Endothelial cell of umbilical vein (primary cell): ENCODE results near the gene NARS2.

Experiments used
- EZH2 ChIP-seq: IDR thresholded peaks from 2 replicates; pipeline ENCODE4 v1.6.1; 2012; ENCODE audit warnings: borderline replicate concordance, low read depth, mild to moderate bottlenecking, moderate library complexity, low read length, inconsistent platforms; ENCODE audit not compliant: severe bottlenecking
- MYC ChIP-seq: IDR thresholded peaks from one replicate; pipeline ENCODE4 v1.6.1; 2011; ENCODE audit warnings: mild to moderate bottlenecking, low read depth, low read length
- POLR2A ChIP-seq: IDR thresholded peaks from 2 replicates; pipeline ENCODE4 v1.6.1; 2012; ENCODE audit warnings: low read depth, mild to moderate bottlenecking, control low read depth, low read length
- TF ChIP-seq, protein P1 (sequence below), 2 donors: IDR thresholded peaks; 1 replicate in 1 of 2; 2 replicates in 1 of 2; pipeline ENCODE4 v1.5.1; 2011; ENCODE audit warnings: low read length in 2 of 2, mild to moderate bottlenecking in 2 of 2, moderate library complexity in 2 of 2, control low read depth in 1 of 2, inconsistent platforms in 1 of 2, low read depth in 1 of 2; ENCODE audit not compliant: insufficient read depth in 1 of 2; ENCODE audit errors: extremely low read depth in 1 of 2

DNA sequence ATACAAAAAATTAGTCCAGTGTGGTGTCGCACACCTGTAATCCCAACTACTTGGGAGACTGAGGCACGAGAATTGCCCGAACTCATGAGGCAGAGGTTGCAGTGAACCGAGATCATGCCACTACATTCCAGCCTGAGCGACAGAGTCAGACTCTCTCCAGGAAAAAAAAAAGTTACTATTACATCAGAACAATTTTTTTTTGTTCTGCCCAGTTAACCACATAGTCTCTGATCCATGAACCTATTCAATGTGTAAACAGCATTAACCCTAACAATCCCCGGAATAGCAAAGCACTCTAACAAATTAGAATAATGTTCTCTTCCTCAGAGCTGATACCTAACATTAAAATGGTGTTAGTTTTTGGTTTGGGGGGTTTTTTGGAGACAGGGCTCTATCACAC lies 4.6 kb downstream of the NARS2 start:
- TF ChIP-seq POLR2A (no peak), EZH2 (no peak), MYC (no peak)
- TF ChIP-seq, protein P1, sequence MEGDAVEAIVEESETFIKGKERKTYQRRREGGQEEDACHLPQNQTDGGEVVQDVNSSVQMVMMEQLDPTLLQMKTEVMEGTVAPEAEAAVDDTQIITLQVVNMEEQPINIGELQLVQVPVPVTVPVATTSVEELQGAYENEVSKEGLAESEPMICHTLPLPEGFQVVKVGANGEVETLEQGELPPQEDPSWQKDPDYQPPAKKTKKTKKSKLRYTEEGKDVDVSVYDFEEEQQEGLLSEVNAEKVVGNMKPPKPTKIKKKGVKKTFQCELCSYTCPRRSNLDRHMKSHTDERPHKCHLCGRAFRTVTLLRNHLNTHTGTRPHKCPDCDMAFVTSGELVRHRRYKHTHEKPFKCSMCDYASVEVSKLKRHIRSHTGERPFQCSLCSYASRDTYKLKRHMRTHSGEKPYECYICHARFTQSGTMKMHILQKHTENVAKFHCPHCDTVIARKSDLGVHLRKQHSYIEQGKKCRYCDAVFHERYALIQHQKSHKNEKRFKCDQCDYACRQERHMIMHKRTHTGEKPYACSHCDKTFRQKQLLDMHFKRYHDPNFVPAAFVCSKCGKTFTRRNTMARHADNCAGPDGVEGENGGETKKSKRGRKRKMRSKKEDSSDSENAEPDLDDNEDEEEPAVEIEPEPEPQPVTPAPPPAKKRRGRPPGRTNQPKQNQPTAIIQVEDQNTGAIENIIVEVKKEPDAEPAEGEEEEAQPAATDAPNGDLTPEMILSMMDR (IDR thresholded peaks at IDR 0.05; ENCODE audit: extremely low read depth in 1 of 2, insufficient read depth in 1 of 2, low read depth in 1 of 2, low read length in 2 of 2): no peak
